NB4 (cell line): ENCODE data around the gene AQP1.

Experiments used
- DNase-seq: peaks from one replicate; pipeline ENCODE4 v3.0.0; 2010; ENCODE audit warnings: low read depth
- H3K4me3 ChIP-seq: one replicate; pipeline ENCODE4 v1.5.1; 2011; ENCODE audit warnings: mild to moderate bottlenecking, low read depth, low read length, moderate library complexity
- MAX ChIP-seq: IDR thresholded peaks from 2 replicates; pipeline ENCODE4 v1.6.1; 2011; ENCODE audit warnings: low read depth, low read length
- MYC ChIP-seq: IDR thresholded peaks from 2 replicates; pipeline ENCODE4 v1.6.1; 2011; ENCODE audit warnings: low read depth, low read length
- POLR2A ChIP-seq: IDR thresholded peaks from 2 replicates; pipeline ENCODE4 v1.6.1; 2011; ENCODE audit warnings: mild to moderate bottlenecking; ENCODE audit not compliant: insufficient read length; ENCODE audit errors: extremely low read depth
- TF ChIP-seq, protein P1 (sequence below): IDR thresholded peaks from one replicate; pipeline ENCODE4 v1.5.1; 2012; ENCODE audit warnings: low read depth, low read length

AQP1 gene

GRCh38 chr7:30927559-30927958, 15.9 kb downstream of the AQP1 start:
- DNase-seq: no peak
- H3K4me3 ChIP-seq: no peak overlapping the region
- TF ChIP-seq, protein P1, sequence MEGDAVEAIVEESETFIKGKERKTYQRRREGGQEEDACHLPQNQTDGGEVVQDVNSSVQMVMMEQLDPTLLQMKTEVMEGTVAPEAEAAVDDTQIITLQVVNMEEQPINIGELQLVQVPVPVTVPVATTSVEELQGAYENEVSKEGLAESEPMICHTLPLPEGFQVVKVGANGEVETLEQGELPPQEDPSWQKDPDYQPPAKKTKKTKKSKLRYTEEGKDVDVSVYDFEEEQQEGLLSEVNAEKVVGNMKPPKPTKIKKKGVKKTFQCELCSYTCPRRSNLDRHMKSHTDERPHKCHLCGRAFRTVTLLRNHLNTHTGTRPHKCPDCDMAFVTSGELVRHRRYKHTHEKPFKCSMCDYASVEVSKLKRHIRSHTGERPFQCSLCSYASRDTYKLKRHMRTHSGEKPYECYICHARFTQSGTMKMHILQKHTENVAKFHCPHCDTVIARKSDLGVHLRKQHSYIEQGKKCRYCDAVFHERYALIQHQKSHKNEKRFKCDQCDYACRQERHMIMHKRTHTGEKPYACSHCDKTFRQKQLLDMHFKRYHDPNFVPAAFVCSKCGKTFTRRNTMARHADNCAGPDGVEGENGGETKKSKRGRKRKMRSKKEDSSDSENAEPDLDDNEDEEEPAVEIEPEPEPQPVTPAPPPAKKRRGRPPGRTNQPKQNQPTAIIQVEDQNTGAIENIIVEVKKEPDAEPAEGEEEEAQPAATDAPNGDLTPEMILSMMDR: no peak
- TF ChIP-seq MAX: no peak
- no peak for TF ChIP-seq MYC
- TF ChIP-seq POLR2A: no peak

DNA sequence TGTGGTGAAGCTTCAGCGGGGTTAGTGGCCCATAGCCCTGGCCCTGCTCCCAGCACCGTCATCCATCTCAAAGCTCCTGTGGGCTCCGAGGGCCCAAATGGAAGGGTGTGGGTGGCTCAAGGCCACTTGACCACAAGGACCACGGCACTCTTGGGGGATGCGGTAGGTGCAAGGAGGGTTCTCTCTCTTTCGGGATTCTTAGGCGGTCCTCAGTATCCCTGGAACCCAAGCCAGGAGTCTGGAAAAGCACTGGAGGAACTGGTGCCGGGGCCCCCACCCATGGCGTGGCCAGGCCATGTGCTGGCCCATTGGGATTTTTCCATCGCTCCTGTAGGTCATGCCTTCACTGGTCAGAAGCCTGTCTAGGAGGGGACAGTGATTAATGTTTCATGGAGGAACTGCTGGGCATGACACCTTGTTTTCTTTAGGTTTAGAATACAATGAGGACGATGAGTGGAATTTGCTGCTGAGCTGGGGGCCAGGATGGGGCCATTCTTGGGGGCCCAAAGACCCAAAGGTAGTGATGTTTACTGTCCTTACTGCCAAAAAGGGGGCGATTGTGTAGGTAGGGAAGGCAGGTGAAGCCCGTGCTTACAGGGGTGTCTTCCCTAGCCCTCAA, 16.7 kb downstream of the AQP1 start:
- TF ChIP-seq, protein P1: no peak
- TF ChIP-seq POLR2A: no peak
- no peak overlapping the region for H3K4me3 ChIP-seq
- no peak for DNase-seq

DNA sequence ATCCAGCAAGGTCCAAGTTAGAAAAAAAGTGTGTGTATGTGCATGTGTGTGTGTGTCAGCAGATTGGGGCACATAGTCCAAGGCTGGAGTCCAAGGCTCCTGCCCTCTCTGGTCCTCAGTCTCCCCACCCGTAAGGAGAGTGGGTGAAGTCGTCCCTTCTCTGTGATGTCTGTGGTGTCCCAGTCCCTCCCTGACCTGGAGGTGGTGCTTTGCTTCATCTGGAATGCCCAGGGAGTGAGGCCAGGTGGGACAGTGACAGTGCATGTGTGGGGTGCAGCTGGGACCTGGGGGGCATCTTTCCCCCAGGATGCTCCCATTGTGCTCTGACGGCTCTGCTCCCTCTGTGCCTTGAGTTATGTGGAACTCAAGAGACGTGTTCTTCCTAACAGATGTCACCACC, 18.0 kb downstream of the AQP1 start:
- TF ChIP-seq MAX: no peak
- TF ChIP-seq POLR2A: no peak
- no peak for TF ChIP-seq MYC
- TF ChIP-seq, protein P1: no peak
- DNase-seq: no peak
- H3K4me3 ChIP-seq: no peak overlapping the region

DNA sequence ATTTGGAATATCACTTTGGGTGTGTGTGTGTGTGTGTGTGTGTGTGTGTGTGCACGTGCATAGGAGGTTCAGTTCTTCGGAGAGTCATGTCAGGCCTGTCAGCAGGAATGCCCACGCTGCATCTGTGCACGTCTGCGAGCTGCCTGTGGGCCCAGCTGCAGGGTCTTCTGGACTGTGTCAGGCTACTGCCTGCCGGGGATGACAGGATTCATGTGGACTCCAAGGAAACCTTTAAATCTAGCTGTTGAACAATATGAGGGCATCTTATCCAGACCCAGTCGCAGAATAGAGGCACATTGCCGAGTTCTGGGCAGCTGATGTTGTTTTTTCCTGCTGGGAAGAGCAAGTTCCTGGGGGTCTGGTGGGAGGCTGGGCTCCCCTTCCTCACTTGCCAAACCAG, 19.0 kb downstream of the AQP1 start:
- DNase-seq: no peak
- TF ChIP-seq MAX (no peak), POLR2A (no peak), MYC (no peak)
- TF ChIP-seq, protein P1: no peak
- H3K4me3 ChIP-seq: no peak overlapping the region

DNA sequence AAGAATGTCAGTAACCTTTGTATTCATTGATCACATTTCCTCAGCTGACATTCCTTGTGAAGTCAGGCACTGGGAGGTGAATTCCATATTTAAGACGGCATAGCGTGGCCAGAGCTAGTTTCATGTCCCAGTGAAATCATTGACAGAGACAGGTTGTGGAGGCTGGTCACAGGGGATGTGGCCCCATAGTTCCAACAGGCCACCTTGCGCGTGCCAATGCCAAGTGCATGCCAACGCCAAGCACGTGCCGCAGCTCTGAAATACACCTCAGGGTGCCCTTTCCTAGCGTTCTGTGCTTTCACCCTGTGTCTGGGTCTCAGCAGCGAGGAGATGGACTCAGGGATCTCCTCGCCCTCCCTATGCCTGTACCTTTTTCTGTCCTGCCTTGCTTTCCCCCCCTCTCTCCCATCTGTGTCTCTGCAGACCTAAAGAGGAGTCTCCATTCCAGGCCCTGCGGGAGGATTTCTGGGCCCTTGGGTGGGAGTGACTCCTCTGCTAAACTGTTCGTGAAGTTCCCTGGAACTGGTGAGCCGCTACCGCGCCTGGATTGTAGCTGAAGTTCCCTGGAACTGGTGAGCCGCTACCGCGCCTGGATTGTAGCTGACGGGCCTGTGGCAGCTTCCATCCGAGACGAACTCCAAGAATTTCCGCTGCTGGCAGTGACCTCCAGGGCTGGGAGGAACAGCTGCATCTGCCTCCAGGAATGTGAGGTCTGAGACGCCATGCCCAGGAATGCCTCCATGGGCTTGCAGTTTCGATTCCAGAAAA, 19.7 kb downstream of the AQP1 start:
- TF ChIP-seq, protein P1: no peak
- no peak for TF ChIP-seq POLR2A
- no peak for TF ChIP-seq MAX
- no peak for TF ChIP-seq MYC
- no peak overlapping the region for H3K4me3 ChIP-seq
- DNase-seq: no peak
